OCI-LY3 (cell line): ENCODE measurements around the gene PPFIBP2.

Experiments used
- H2AFZ ChIP-seq: fragments of 200-600, 300-600 bp; shearing (Covaris generic); 2 replicates; pipeline ENCODE4 v1.6.0; 2014; ENCODE audit warnings: antibody characterized with exemption, low read depth, low read length
- H3K27ac ChIP-seq: fragments of 200-600, 300-600 bp; sonication (generic); 2 replicates; pipeline ENCODE4 v1.5.1; 2014; ENCODE audit warnings: mild to moderate bottlenecking, low read length, moderate library complexity, mixed read lengths
- H3K27me3 ChIP-seq: fragments of 200-600, 300-600 bp; sonication (generic); 2 replicates; pipeline ENCODE4 v1.6.1; 2014; ENCODE audit warnings: low read depth, low read length, mixed read lengths
- H3K36me3 ChIP-seq: fragments of 200-600, 300-600 bp; sonication (generic); replicated peaks from 2 replicates; pipeline ENCODE3; 2014; ENCODE audit warnings: low read depth, low read length, mixed read lengths
- H3K4me1 ChIP-seq: fragments of 300-600, 200-600 bp; sonication (generic); 2 replicates; pipeline ENCODE4 v1.6.1; 2014; ENCODE audit warnings: low read length, mixed read lengths
- H3K4me2 ChIP-seq: fragments of 200-600, 300-600 bp; sonication (generic); 2 replicates; pipeline ENCODE4 v1.6.1; 2014; ENCODE audit warnings: low read length, mixed read lengths
- H3K4me3 ChIP-seq: fragments of 300-600, 200-600 bp; sonication (generic); 2 replicates; pipeline ENCODE4 v1.5.1; 2014; ENCODE audit warnings: antibody characterized with exemption, mild to moderate bottlenecking, low read length, moderate library complexity
- H3K79me2 ChIP-seq: fragments of 300-600, 200-600 bp; shearing (Covaris generic); 2 replicates; pipeline ENCODE4 v1.6.1; 2014; ENCODE audit warnings: mild to moderate bottlenecking, low read length, mixed read lengths
- H3K9ac ChIP-seq: fragments of 300-600, 200-600 bp; shearing (Covaris generic); 2 replicates; pipeline ENCODE4 v1.6.0; 2014; ENCODE audit warnings: mild to moderate bottlenecking, low read length, moderate library complexity
- H3K9me3 ChIP-seq: fragments of 200-600, 300-600 bp; shearing (Covaris generic); 2 replicates; pipeline ENCODE4 v1.6.1; 2014; ENCODE audit warnings: low read length, mixed read lengths; ENCODE audit not compliant: insufficient read depth
- H4K20me1 ChIP-seq: fragments of 200-600, 300-600 bp; sonication (generic); 2 replicates; pipeline ENCODE4 v1.6.1; 2016; ENCODE audit warnings: low read length, mixed read lengths; ENCODE audit not compliant: insufficient read depth
- CTCF ChIP-seq: fragments of 200-600, 300-600 bp; sonication (generic); IDR thresholded peaks from 2 replicates; pipeline ENCODE4 v1.5.1; 2014; ENCODE audit warnings: antibody characterized with exemption, low read length, low read depth
- EZH2phosphoT487 ChIP-seq: fragments of 200-600 bp; shearing (Covaris generic); IDR thresholded peaks from 2 replicates; pipeline ENCODE4 v1.6.1; 2018; ENCODE audit warnings: antibody characterized with exemption, mixed run types, low read depth

The PPFIBP2 gene

GRCh38 chr11:7665473-7666291, 151.9 kb downstream of the PPFIBP2 start:
- H2AFZ ChIP-seq, result no peak overlapping the region
- no peaks in the 10 kb centered on the region for H3K9me3 ChIP-seq
- no peak overlapping the region for H3K4me2 ChIP-seq
- H3K27me3 ChIP-seq, result no peaks in the 10 kb centered on the region
- TF ChIP-seq CTCF, result peak; percentile 90
- TF ChIP-seq EZH2phosphoT487, result no peak
- no peak overlapping the region for H3K4me3 ChIP-seq
- no peak overlapping the region for H3K9ac ChIP-seq
- peaks cover 58% of the 10 kb centered on the region for H3K36me3 ChIP-seq
- H4K20me1 ChIP-seq, result peaks cover 4% of the 10 kb centered on the region; the same call in 1 of the 2 replicates
- no peak overlapping the region for H3K27ac ChIP-seq
- peaks cover 5% of the 10 kb centered on the region; the same call in 1 of the 2 replicates for H3K79me2 ChIP-seq
- peaks cover 16% of the 10 kb centered on the region for H3K4me1 ChIP-seq

- no peak for TF ChIP-seq EZH2phosphoT487
- TF ChIP-seq CTCF, result no peak
- Histone ChIP-seq H3K27me3 (no peaks in the 10 kb centered on the region), H3K27ac (no peak overlapping the region), H4K20me1 (peaks cover 4% of the 10 kb centered on the region; the same call in 1 of the 2 replicates), H2AFZ (no peak overlapping the region), H3K36me3 (peaks cover 62% of the 10 kb centered on the region), H3K79me2 (peaks cover 12% of the 10 kb centered on the region), H3K9ac (no peak overlapping the region), H3K9me3 (no peaks in the 10 kb centered on the region), H3K4me3 (no peak overlapping the region), H3K4me1 (peaks cover 23% of the 10 kb centered on the region), H3K4me2 (no peak overlapping the region)
Measured at GRCh38 chr11:7666292-7666866, 152.6 kb downstream of the PPFIBP2 start.

- Histone ChIP-seq H3K9me3 (no peaks in the 10 kb centered on the region), H3K27me3 (no peaks in the 10 kb centered on the region), H3K4me1 (peaks cover 33% of the 10 kb centered on the region), H3K9ac (no peak overlapping the region), H4K20me1 (peaks cover 4% of the 10 kb centered on the region; the same call in 1 of the 2 replicates), H3K4me2 (no peak overlapping the region), H3K4me3 (no peak overlapping the region), H3K79me2 (peaks cover 13% of the 10 kb centered on the region), H3K36me3 (peaks cover 62% of the 10 kb centered on the region), H2AFZ (no peak overlapping the region), H3K27ac (no peak overlapping the region)
- no peak for TF ChIP-seq EZH2phosphoT487
- no peak for TF ChIP-seq CTCF
Measured at GRCh38 chr11:7667460-7667859, 153.7 kb downstream of the PPFIBP2 start.

- no peak for TF ChIP-seq CTCF
- TF ChIP-seq EZH2phosphoT487, result no peak
- Histone ChIP-seq H2AFZ (no peak overlapping the region), H3K27me3 (no peaks in the 10 kb centered on the region), H3K79me2 (peaks cover 21% of the 10 kb centered on the region), H3K4me2 (no peak overlapping the region), H4K20me1 (peaks cover 4% of the 10 kb centered on the region; the same call in 1 of the 2 replicates), H3K36me3 (peaks cover 62% of the 10 kb centered on the region), H3K9me3 (no peaks in the 10 kb centered on the region), H3K4me1 (peaks cover 40% of the 10 kb centered on the region), H3K4me3 (no peak overlapping the region), H3K9ac (no peak overlapping the region), H3K27ac (no peak overlapping the region)
Measured at GRCh38 chr11:7668464-7668863, 154.7 kb downstream of the PPFIBP2 start.
